SK-N-SH (cell line): ENCODE results near the gene WHRN. TPM values are rescaled to one million over a fixed set of nuclear protein-coding genes. Genes with fewer than 3 reads are reported as not detected.

Experiments used
- CTCF ChIA-PET: fragments of 300-600, 350-600 bp; formaldehyde crosslinking; extraction: SDS; loops from one replicate; lab custom pipeline; 2021; lab: Yijun Ruan, JAX
- POLR2A ChIA-PET: fragments of 350-600 bp; sonication (Branson Sonifier 250); formaldehyde crosslinking; extraction: SDS; loops from one replicate; lab custom pipeline; 2020; ENCODE audit warnings: antibody characterized with exemption, inconsistent platforms; lab: Yijun Ruan, JAX
- DNase-seq: peaks from one replicate; pipeline ENCODE4 v3.0.0; 2012
- H2AFZ ChIP-seq: fragments of 200-600 bp; sonication (generic); 2 replicates; pipeline ENCODE4 v1.8.1; 2016; ENCODE audit warnings: antibody characterized with exemption, mild to moderate bottlenecking, low read depth
- H3F3A ChIP-seq: fragments of 200-600 bp; sonication (generic); replicated peaks from 2 replicates; pipeline ENCODE3; 2016; ENCODE audit warnings: antibody characterized with exemption, mild to moderate bottlenecking; ENCODE audit not compliant: insufficient read depth
- H3K27ac ChIP-seq, 2 experiments: fragments of 200-500 bp in 1 of 2; fragments of 200-600 bp in 1 of 2; sonication (Bioruptor generic) in 1 of 2; sonication (generic), shearing (Covaris generic) in 1 of 2; 2 replicates each; pipeline versions ENCODE4 v1.5.1 to v1.6.1; 2014 to 2016; ENCODE audit warnings: low read depth in 2 of 2, inconsistent platforms in 1 of 2, low read length in 1 of 2, mild to moderate bottlenecking in 1 of 2, mixed read lengths in 1 of 2
- H3K27me3 ChIP-seq: fragments of 200-600 bp; sonication (generic), shearing (Covaris generic); 2 replicates; pipeline ENCODE4 v1.6.1; 2016; ENCODE audit warnings: mixed run types; ENCODE audit not compliant: insufficient read depth
- H3K36me3 ChIP-seq, 2 experiments: fragments of 200-500 bp in 1 of 2; fragments of 200-600 bp in 1 of 2; sonication (Bioruptor generic) in 1 of 2; sonication (generic) in 1 of 2; replicated peaks in 1 of 2; 2 replicates each; pipeline versions ENCODE3 to v1.5.1; 2014 to 2016; ENCODE audit warnings: low read length in 1 of 2, mild to moderate bottlenecking in 1 of 2; ENCODE audit not compliant: insufficient read depth in 2 of 2, control insufficient read depth in 1 of 2
- H3K4me1 ChIP-seq, 2 experiments: fragments of 200-500 bp in 1 of 2; fragments of 200-600 bp in 1 of 2; sonication (Bioruptor generic) in 1 of 2; sonication (generic), shearing (Covaris generic) in 1 of 2; 2 replicates each; pipeline versions ENCODE4 v1.5.1 to v1.6.1; 2014 to 2016; ENCODE audit warnings: low read depth in 1 of 2, low read length in 1 of 2, mixed run types in 1 of 2; ENCODE audit not compliant: insufficient read depth in 2 of 2, control insufficient read depth in 1 of 2
- H3K4me2 ChIP-seq: fragments of 200-600 bp; sonication (generic), shearing (Covaris generic); 2 replicates; pipeline ENCODE4 v1.6.1; 2017; ENCODE audit warnings: mixed run types
- H3K4me3 ChIP-seq, 2 experiments: fragments of 200-500 bp in 1 of 2; fragments of 200-600 bp in 1 of 2; sonication (Bioruptor generic) in 1 of 2; sonication (generic), shearing (Covaris generic) in 1 of 2; 2 replicates each; pipeline versions ENCODE4 v1.5.1 to v1.8.1; 2014 to 2016; ENCODE audit warnings: low read depth in 2 of 2, inconsistent platforms in 1 of 2, low read length in 1 of 2, mild to moderate bottlenecking in 1 of 2, mixed read lengths in 1 of 2, moderate library complexity in 1 of 2
- H3K79me2 ChIP-seq: fragments of 200-600 bp; sonication (generic); 2 replicates; pipeline ENCODE4 v1.8.1; 2017; ENCODE audit warnings: mild to moderate bottlenecking; ENCODE audit not compliant: insufficient read depth
- H3K9ac ChIP-seq: fragments of 200-600 bp; sonication (generic); 2 replicates; pipeline ENCODE4 v1.6.1; 2017; ENCODE audit warnings: mixed run types
- H3K9me2 ChIP-seq: fragments of 200-600 bp; sonication (generic); 2 replicates; pipeline ENCODE4 v1.6.1; 2017; ENCODE audit warnings: mixed run types
- H3K9me3 ChIP-seq: fragments of 200-600 bp; sonication (generic); 2 replicates; pipeline ENCODE4 v1.6.1; 2017; ENCODE audit warnings: mixed run types, mild to moderate bottlenecking, moderate library complexity
- H4K20me1 ChIP-seq: fragments of 200-600 bp; sonication (generic); 2 replicates; pipeline ENCODE4 v1.6.1; 2017; ENCODE audit warnings: mild to moderate bottlenecking, mixed run types; ENCODE audit not compliant: insufficient read depth
- CTCF ChIP-seq: fragments of 200-600 bp; sonication (generic); IDR thresholded peaks from 2 replicates; pipeline ENCODE4 v1.6.1; 2017; ENCODE audit warnings: antibody characterized with exemption, mild to moderate bottlenecking, moderate library complexity
- EP300 ChIP-seq, 2 experiments: IDR thresholded peaks; 2 replicates each; pipeline versions ENCODE4 v1.4.0 to v1.6.1; 2012; ENCODE audit warnings: borderline replicate concordance in 1 of 2, low read depth in 1 of 2, low read length in 1 of 2
- EZH2phosphoT487 ChIP-seq: fragments of 200-600 bp; sonication (generic); IDR thresholded peaks from 2 replicates; pipeline ENCODE4 v1.6.1; 2017; ENCODE audit warnings: low read depth, mixed run types, mild to moderate bottlenecking, antibody characterized with exemption, moderate library complexity, borderline replicate concordance
- GABPA ChIP-seq: IDR thresholded peaks from 2 replicates; pipeline ENCODE4 v1.4.0; 2012; ENCODE audit warnings: low read depth, mild to moderate bottlenecking
- GATA2 ChIP-seq: sonication (generic); formaldehyde crosslinking; IDR thresholded peaks from 2 replicates; pipeline ENCODE4 v1.5.0; 2020; ENCODE audit warnings: mild to moderate bottlenecking, missing genetic modification reagents
- JUND ChIP-seq: IDR thresholded peaks from 2 replicates; pipeline ENCODE4 v1.4.0; 2012
- MAX ChIP-seq: IDR thresholded peaks from 2 replicates; pipeline ENCODE4 v1.4.0; 2012; ENCODE audit warnings: low read depth
- MEF2A ChIP-seq: IDR thresholded peaks from 2 replicates; pipeline ENCODE4 v1.4.0; 2012; ENCODE audit warnings: low read depth, borderline replicate concordance
- PBX3 ChIP-seq: IDR thresholded peaks from 2 replicates; pipeline ENCODE4; 2012
- POLR2AphosphoS5 ChIP-seq: IDR thresholded peaks from 2 replicates; pipeline ENCODE4 v1.6.1; 2012; ENCODE audit warnings: low read depth, low read length
- RFX5 ChIP-seq: IDR thresholded peaks from 2 replicates; pipeline ENCODE4 v1.6.1; 2012; ENCODE audit warnings: mild to moderate bottlenecking, improper control_type of control experiment, low read length
- RXRA ChIP-seq: IDR thresholded peaks from 2 replicates; pipeline ENCODE4 v1.4.0; 2012; ENCODE audit warnings: low read depth, mild to moderate bottlenecking, borderline replicate concordance
- SMC3 ChIP-seq: IDR thresholded peaks from 2 replicates; pipeline ENCODE4 v1.6.1; 2012; ENCODE audit warnings: low read depth, low read length, improper control_type of control experiment
- TAF1 ChIP-seq: IDR thresholded peaks from 2 replicates; pipeline ENCODE4 v1.6.1; 2012; ENCODE audit warnings: low read depth, mild to moderate bottlenecking, low read length, moderate library complexity, borderline replicate concordance
- TCF12 ChIP-seq: IDR thresholded peaks from 2 replicates; pipeline ENCODE4 v1.4.0; 2012
- TEAD4 ChIP-seq: IDR thresholded peaks from 2 replicates; pipeline ENCODE4 v1.4.0; 2012; ENCODE audit warnings: mild to moderate bottlenecking, borderline replicate concordance; ENCODE audit not compliant: insufficient read depth
- YY1 ChIP-seq: IDR thresholded peaks from 2 replicates; pipeline ENCODE4 v1.4.0; 2012; ENCODE audit warnings: low read depth, mild to moderate bottlenecking
- WGBS: methylation state at CpG from one replicate; pipeline ENCODE4 v1.1.6; 2017; ENCODE audit warnings: low lambda C conversion rate; 5-methylcytosine and 5-hydroxymethylcytosine counted together
- polyA plus RNA-seq, 3 experiments: library from polyadenylated mRNA; depleted of rRNA; stranded (reverse); fragments of >200 nt; gene quantifications; 2 replicates each; pipeline ENCODE4 v1.2.3, GENCODE V29; 2012

The WHRN gene
- polyA plus RNA-seq, 1 of the 3 experiments (the other 2 are of a cell fraction): 4.6 TPM

- no peak for TF ChIP-seq CTCF
- TF ChIP-seq YY1: no peak
- TF ChIP-seq TEAD4: no peak
- no peak for TF ChIP-seq MEF2A
- no peak for TF ChIP-seq EP300 (IDR thresholded peaks at IDR 0.05; ENCODE audit: borderline replicate concordance in 1 of 2, low read depth in 1 of 2, low read length in 1 of 2)
Measured at GRCh38 chr9:114553202-114553601, 47.9 kb upstream of the WHRN start (continued).

GRCh38 chr9:114552706-114553105 is 47.4 kb upstream of the WHRN start:
- Histone ChIP-seq H2AFZ (peak overlapping the region; percentile 19; the same call in 1 of the 2 replicates), H3K4me1 (peaks cover 0 to 11% of the 10 kb centered on the region in 2 experiments; a peak in 2 of 4 replicates), H3K27me3 (no peaks in the 10 kb centered on the region), H3K4me2 (peak overlapping the region; percentile 53), H3K9ac (peak overlapping the region; percentile 35; the same call in 1 of the 2 replicates), H3F3A (peaks cover 12% of the 10 kb centered on the region), H3K9me2 (no peaks in the 10 kb centered on the region), H3K9me3 (no peaks in the 10 kb centered on the region), H3K79me2 (no peaks in the 10 kb centered on the region), H3K36me3 (no peaks in the 10 kb centered on the region), H3K4me3 (no peak overlapping the region), H4K20me1 (no peaks in the 10 kb centered on the region), H3K27ac (peak overlapping the region in 1 of 2 experiments; percentile 86; a peak in 2 of 4 replicates)
- DNase-seq: no peak
- 45% methylated on average over 5 of the region's 5 CpGs for WGBS
- ChIA-PET CTCF (no interaction called here), POLR2A (no interaction called here)
- TF ChIP-seq POLR2AphosphoS5: no peak
- TF ChIP-seq SMC3: no peak
- TF ChIP-seq EZH2phosphoT487: no peak
- no peak for TF ChIP-seq GATA2 (CRISPR knock-in tag)
- TF ChIP-seq, all 33 proteins: peak for 0

- H3K9me2 ChIP-seq: no peaks in the 10 kb centered on the region
- no peaks in the 10 kb centered on the region for H4K20me1 ChIP-seq
- no peak overlapping the region for H3K4me3 ChIP-seq
- peaks cover 12% of the 10 kb centered on the region for H3F3A ChIP-seq
- H3K27ac ChIP-seq: peak overlapping the region in 1 of 2 experiments; percentile 86; a peak in 2 of 4 replicates
- H3K36me3 ChIP-seq: no peaks in the 10 kb centered on the region
- no peaks in the 10 kb centered on the region for H3K27me3 ChIP-seq
- H2AFZ ChIP-seq: peak overlapping the region; percentile 47; the same call in 1 of the 2 replicates
- no peaks in the 10 kb centered on the region for H3K79me2 ChIP-seq
- no peaks in the 10 kb centered on the region for H3K9me3 ChIP-seq
- POLR2A ChIA-PET: interaction anchor here (1.1 kb wide), 1 partner anchor 36 kb away, joined by 5 read pairs; the partner anchor contains the start of gene ATP6V1G1
- H3K4me1 ChIP-seq: peaks cover 0 to 11% of the 10 kb centered on the region in 2 experiments; a peak in 2 of 4 replicates
- H3K9ac ChIP-seq: peak overlapping the region; percentile 35; the same call in 1 of the 2 replicates
- peak; percentile 26 for DNase-seq
- WGBS: 24% methylated on average over 6 of the region's 6 CpGs
- peak overlapping the region; percentile 53 for H3K4me2 ChIP-seq
- CTCF ChIA-PET: interaction anchor here (1.4 kb wide), 1 partner anchor 14 kb away, joined by 4 read pairs; no protein-coding TSS in a partner anchor
- TF ChIP-seq EZH2phosphoT487 (no peak), MAX (peak; percentile 60; the same call in 1 of the 2 replicates), GABPA (no peak), CTCF (no peak), RXRA (peak; percentile 36; the same call in 1 of the 2 replicates), PBX3 (peak; percentile 95), YY1 (peak; percentile 56; the same call in 1 of the 2 replicates), RFX5 (no peak), JUND (peak; percentile 96), TAF1 (peak; percentile 29; the same call in 1 of the 2 replicates), TCF12 (peak; percentile 79), MEF2A (peak; percentile 83; the same call in 1 of the 2 replicates), POLR2AphosphoS5 (0 out of 2 replicates have a peak, but pooled peaks have one; percentile 35)
Measured at GRCh38 chr9:114551750-114552685, 46.7 kb upstream of the WHRN start.
